ENCODE data around the gene RLF.

DNA sequence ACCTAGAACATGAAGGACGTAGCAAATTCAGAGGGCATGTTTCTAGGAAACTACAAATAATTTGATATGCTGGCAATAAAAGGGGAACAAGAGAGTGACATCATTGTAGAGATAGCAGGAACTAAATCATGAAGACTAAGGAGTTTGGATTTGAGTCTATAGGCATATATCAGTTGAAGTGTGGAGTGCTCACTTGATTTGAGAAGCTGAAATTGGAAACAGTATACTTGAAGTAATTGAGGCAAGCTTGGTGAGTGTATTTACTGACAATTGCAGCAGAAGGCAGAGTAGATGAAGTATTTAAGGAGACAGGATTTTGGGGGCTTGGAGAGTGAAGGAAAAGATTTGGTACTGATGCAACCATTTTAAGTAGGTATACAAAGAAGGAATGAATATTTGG lies 80.2 kb downstream of the RLF start:
- TF ChIP-seq, protein P1, sequence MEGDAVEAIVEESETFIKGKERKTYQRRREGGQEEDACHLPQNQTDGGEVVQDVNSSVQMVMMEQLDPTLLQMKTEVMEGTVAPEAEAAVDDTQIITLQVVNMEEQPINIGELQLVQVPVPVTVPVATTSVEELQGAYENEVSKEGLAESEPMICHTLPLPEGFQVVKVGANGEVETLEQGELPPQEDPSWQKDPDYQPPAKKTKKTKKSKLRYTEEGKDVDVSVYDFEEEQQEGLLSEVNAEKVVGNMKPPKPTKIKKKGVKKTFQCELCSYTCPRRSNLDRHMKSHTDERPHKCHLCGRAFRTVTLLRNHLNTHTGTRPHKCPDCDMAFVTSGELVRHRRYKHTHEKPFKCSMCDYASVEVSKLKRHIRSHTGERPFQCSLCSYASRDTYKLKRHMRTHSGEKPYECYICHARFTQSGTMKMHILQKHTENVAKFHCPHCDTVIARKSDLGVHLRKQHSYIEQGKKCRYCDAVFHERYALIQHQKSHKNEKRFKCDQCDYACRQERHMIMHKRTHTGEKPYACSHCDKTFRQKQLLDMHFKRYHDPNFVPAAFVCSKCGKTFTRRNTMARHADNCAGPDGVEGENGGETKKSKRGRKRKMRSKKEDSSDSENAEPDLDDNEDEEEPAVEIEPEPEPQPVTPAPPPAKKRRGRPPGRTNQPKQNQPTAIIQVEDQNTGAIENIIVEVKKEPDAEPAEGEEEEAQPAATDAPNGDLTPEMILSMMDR (IDR thresholded peaks at IDR 0.05) = no peak
- TF ChIP-seq POLR2A (IDR thresholded peaks at IDR 0.05) = no peak
